Large intestine (tissue), 3 donors: Measurements from ENCODE around the gene TMPRSS4. TPM values are rescaled to one million over a fixed set of nuclear protein-coding genes. Genes with fewer than 3 reads are reported as not detected.
A peak's percentile ranks its signal among the peaks of the same experiment; 100 is the strongest.

ENCODE experiments used
- DNase-seq, 2 donors: peaks; one replicate each; pipeline versions ENCODE4 v3.0.0 to v3.0.0-alpha.2; 2013
- H3K27ac ChIP-seq: one replicate; pipeline ENCODE4 v1.5.1; 2013; ENCODE audit warnings: low read length
- H3K27me3 ChIP-seq: 2 replicates; pipeline ENCODE4 v1.6.1; 2013; ENCODE audit warnings: low read length; ENCODE audit not compliant: control insufficient read depth, insufficient read depth
- H3K36me3 ChIP-seq: 2 replicates; pipeline ENCODE4 v1.6.1; 2013; ENCODE audit warnings: low read length; ENCODE audit not compliant: control insufficient read depth, insufficient read depth
- H3K4me1 ChIP-seq: one replicate; pipeline ENCODE4 v1.6.1; 2013; ENCODE audit warnings: low read length; ENCODE audit not compliant: control insufficient read depth, insufficient read depth
- H3K4me3 ChIP-seq: one replicate; pipeline ENCODE4 v1.5.1; 2013; ENCODE audit warnings: low read length
- H3K9me3 ChIP-seq: one replicate; pipeline ENCODE4 v1.6.1; 2013; ENCODE audit warnings: mild to moderate bottlenecking, low read depth, low read length, moderate library complexity; ENCODE audit not compliant: control insufficient read depth
- WGBS: methylation state at CpG from one replicate; pipeline ENCODE4 v1.1.5; 2013; ENCODE audit warnings: low lambda C conversion rate; ENCODE audit not compliant: insufficient coverage; 5-methylcytosine and 5-hydroxymethylcytosine counted together
- polyA plus RNA-seq: library from polyadenylated mRNA; unstranded; fragments of 120-200 nt; gene quantifications from one replicate; pipeline ENCODE4 v1.2.1, GENCODE V29; 2013

The TMPRSS4 gene
- polyA plus RNA-seq, 1 donor: 62.6 TPM

GRCh38 chr11:118135051-118135795, 58.3 kb downstream of the TMPRSS4 start:
- WGBS: no CpG with 5 or more reads among the region's 7 CpGs

DNA sequence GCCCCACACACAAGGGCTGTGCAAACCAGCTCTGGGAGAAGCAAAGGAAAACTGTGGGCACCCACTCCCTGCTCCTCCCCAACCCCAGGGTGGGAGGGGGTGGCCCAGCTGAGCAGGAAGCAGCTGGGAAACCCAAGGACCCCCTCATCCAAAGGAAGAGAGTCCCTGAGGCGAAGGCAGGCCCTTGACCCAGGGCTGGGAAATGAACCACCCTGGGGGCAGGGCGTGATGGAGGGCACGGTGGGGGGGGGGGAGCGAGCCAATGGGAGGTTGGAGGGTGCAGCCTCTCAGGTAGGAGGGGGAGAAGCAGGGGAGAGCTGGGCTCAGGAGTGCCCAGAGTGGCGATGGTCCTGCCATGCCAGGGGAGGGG, 58.9 kb downstream of the TMPRSS4 start:
- Histone ChIP-seq H3K36me3 (no peaks in the 10 kb centered on the region), H3K27ac (no peak overlapping the region), H3K9me3 (no peaks in the 10 kb centered on the region), H3K4me3 (no peak overlapping the region), H3K4me1 (no peaks in the 10 kb centered on the region), H3K27me3 (peaks cover 25% of the 10 kb centered on the region)
- whole genome bisulfite sequencing: no CpG with 5 or more reads among the region's 5 CpGs
- no peak for DNase-seq

More at GRCh38 chr11:118135051-118135795, 58.3 kb downstream of the TMPRSS4 start:
- no peak for DNase-seq
- Histone ChIP-seq H3K4me1 (no peaks in the 10 kb centered on the region), H3K27me3 (peaks cover 22% of the 10 kb centered on the region), H3K36me3 (no peaks in the 10 kb centered on the region), H3K4me3 (no peak overlapping the region), H3K9me3 (no peaks in the 10 kb centered on the region), H3K27ac (no peak overlapping the region)

GRCh38 chr11:118136341-118136740, 59.5 kb downstream of the TMPRSS4 start:
- no peak for DNase-seq
- peaks cover 30% of the 10 kb centered on the region for H3K27me3 ChIP-seq
- no peaks in the 10 kb centered on the region for H3K4me1 ChIP-seq
- no peaks in the 10 kb centered on the region for H3K9me3 ChIP-seq
- no peaks in the 10 kb centered on the region for H3K36me3 ChIP-seq
- no peak overlapping the region for H3K27ac ChIP-seq
- no peak overlapping the region for H3K4me3 ChIP-seq
- WGBS: no CpG with 5 or more reads among the region's 2 CpGs

- WGBS: no CpG with 5 or more reads among the region's 10 CpGs
- H3K27ac ChIP-seq: no peak overlapping the region
- no peaks in the 10 kb centered on the region for H3K4me1 ChIP-seq
- H3K4me3 ChIP-seq: no peak overlapping the region
- no peaks in the 10 kb centered on the region for H3K9me3 ChIP-seq
- no peaks in the 10 kb centered on the region for H3K36me3 ChIP-seq
- no peak for DNase-seq
- H3K27me3 ChIP-seq: peaks cover 30% of the 10 kb centered on the region
Observed at GRCh38 chr11:118136801-118137200, 59.9 kb downstream of the TMPRSS4 start.

- Histone ChIP-seq H3K27me3 (peaks cover 41% of the 10 kb centered on the region), H3K4me1 (no peaks in the 10 kb centered on the region), H3K4me3 (no peak overlapping the region), H3K27ac (no peak overlapping the region), H3K9me3 (no peaks in the 10 kb centered on the region), H3K36me3 (no peaks in the 10 kb centered on the region)
- DNase-seq: no peak
- WGBS: no CpG with 5 or more reads among the region's 10 CpGs
Observed at GRCh38 chr11:118138839-118139420, 62.1 kb downstream of the TMPRSS4 start.

GRCh38 chr11:118139578-118139977, 62.7 kb downstream of the TMPRSS4 start:
- Histone ChIP-seq H3K9me3 (no peaks in the 10 kb centered on the region), H3K36me3 (no peaks in the 10 kb centered on the region), H3K4me3 (no peak overlapping the region), H3K4me1 (no peaks in the 10 kb centered on the region), H3K27ac (no peak overlapping the region), H3K27me3 (peaks cover 47% of the 10 kb centered on the region)
- WGBS: no CpG with 5 or more reads among the region's 1 CpG
- DNase-seq: no peak

DNA sequence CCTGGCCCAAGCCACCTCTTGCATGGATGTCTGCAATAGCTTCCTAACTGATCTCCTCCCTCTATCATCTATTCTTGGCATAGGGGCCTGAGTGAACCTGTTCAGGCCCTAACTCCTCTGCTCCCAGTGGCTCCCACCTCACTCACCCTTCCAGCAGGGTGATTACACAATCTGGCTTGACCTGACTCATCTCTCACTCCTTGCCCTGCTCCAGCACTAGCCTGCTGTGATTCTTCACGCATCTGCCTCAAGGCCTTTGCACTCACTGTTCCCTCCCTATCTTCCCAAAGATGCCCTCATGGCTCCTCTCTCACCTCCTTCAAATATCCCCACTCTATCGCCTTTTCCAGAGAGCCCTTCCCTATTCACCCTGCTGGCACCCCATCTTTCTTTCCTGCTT, 65.2 kb downstream of the TMPRSS4 start:
- WGBS: 89% methylated on average over 1 of the region's 2 CpGs
- Histone ChIP-seq H3K4me1 (no peaks in the 10 kb centered on the region), H3K27me3 (peaks cover 51% of the 10 kb centered on the region), H3K27ac (no peak overlapping the region), H3K9me3 (no peaks in the 10 kb centered on the region), H3K36me3 (no peaks in the 10 kb centered on the region), H3K4me3 (no peak overlapping the region)
- DNase-seq: no peak

DNA sequence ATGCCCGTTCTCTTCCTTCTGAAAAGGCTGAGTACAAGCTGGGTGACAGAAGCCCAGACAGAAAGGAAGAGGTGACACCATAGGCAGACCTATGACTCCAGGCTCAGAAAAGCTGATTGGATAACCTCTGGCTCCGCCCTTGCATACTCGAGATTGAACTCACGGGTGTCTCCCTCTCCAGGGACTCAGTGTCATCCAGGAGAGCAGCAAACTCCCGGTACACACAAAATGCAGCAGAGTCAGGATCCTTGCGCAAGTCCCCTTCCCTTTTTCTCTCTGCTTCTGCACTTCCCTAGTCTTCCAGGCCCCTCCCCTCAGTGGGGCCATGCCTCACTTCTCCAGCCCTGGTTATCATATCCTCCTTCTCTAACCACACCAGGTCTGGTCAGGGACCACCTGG, 65.9 kb downstream of the TMPRSS4 start:
- WGBS: no CpG with 5 or more reads among the region's 6 CpGs
- Histone ChIP-seq H3K4me1 (no peaks in the 10 kb centered on the region), H3K27ac (no peak overlapping the region), H3K9me3 (no peaks in the 10 kb centered on the region), H3K27me3 (peaks cover 52% of the 10 kb centered on the region), H3K4me3 (no peak overlapping the region), H3K36me3 (no peaks in the 10 kb centered on the region)
- peak in 1 of 2 donors; percentile 51 for DNase-seq

DNA sequence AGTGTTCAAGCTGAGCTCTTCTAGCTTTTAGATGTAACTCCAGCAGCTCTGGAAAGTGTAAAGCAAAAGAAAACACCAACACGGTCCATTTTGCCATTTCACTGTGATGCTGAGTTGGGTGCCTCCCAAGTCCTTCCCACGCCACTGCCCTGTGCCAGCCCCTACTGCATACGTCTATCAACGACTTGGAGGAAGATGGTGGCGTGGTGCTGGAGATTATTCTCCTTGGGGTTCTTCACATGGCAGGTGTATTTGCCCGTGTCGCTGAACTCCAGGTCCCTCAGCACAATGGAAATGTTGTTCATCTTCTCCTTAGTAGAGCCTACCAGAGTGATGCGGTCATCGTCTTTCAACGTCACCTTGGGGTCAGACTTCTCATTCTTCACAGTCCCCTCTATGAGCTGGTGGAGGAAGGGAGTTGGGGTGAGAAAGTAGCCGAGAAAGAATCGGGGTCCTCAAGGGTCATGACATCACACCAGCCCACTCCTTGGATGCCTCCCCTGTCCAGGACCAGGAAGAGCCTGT, 66.8 kb downstream of the TMPRSS4 start:
- WGBS: no CpG with 5 or more reads among the region's 12 CpGs
- DNase-seq: no peak
- Histone ChIP-seq H3K27me3 (peaks cover 52% of the 10 kb centered on the region), H3K9me3 (no peaks in the 10 kb centered on the region), H3K36me3 (no peaks in the 10 kb centered on the region), H3K27ac (no peak overlapping the region), H3K4me3 (no peak overlapping the region), H3K4me1 (no peaks in the 10 kb centered on the region)

DNA sequence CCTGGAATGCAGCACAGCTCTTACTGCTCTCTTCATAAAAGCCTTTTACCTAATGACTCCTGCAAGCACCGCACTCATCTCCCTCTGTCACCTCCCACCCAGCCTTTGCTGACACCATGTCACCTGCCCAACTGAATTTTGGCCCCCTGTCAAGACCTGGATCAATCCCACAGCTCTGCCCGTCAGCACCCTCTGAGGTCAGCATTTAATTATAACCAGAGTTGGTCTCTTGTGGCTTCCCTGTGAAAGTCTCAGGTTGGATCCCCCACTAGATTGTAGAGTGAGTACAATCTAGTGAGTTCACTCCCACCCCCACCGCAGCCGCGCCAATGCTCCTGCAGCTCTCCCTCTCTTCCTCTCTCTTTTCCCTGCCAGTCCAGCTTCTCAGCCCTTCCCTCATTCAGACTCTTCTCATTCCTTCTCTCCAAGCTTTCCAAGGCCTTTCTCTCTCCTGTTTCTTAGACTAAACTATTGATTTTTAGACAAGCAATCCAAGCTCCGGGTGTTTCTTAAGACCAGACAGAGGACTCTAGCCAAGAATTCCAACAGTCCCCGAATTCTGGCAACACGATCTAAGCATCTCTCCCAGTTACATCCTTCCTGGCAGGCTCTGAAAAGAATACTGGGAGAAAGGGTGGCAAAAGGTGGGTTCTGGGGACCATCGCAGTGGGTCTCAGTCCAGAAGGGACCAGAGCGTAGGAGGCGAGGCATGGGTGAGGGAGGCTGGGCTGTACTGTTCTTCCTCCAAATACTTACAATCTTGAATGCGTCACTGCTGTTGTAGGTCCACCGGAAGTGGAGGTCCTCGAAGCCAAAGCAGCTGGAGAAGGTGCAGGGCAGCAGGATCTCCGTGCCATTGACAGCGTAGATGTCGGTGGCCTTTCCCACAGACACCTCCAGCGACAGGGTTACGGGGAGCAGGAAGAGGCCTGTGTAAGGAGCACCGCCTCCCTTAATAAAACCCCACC, 67.7 kb downstream of the TMPRSS4 start:
- no peak for DNase-seq
- H3K27me3 ChIP-seq: peaks cover 53% of the 10 kb centered on the region
- no peaks in the 10 kb centered on the region for H3K9me3 ChIP-seq
- H3K27ac ChIP-seq: no peak overlapping the region
- no peak overlapping the region for H3K4me3 ChIP-seq
- H3K36me3 ChIP-seq: no peaks in the 10 kb centered on the region
- H3K4me1 ChIP-seq: no peaks in the 10 kb centered on the region
- 87% methylated on average over 3 of the region's 20 CpGs for WGBS
